SK-N-SH (cell line): ENCODE data around the gene ST7L. TPM values are rescaled to one million over a fixed set of nuclear protein-coding genes. Genes with fewer than 3 reads are reported as not detected.
A peak's percentile ranks its signal among the peaks of the same experiment; 100 is the strongest.

Experiments used
- CTCF ChIA-PET: fragments of 300-600, 350-600 bp; formaldehyde crosslinking; extraction: SDS; loops from one replicate; lab custom pipeline; 2021; lab: Yijun Ruan, JAX
- POLR2A ChIA-PET: fragments of 350-600 bp; sonication (Branson Sonifier 250); formaldehyde crosslinking; extraction: SDS; loops from one replicate; lab custom pipeline; 2020; ENCODE audit warnings: antibody characterized with exemption, inconsistent platforms; lab: Yijun Ruan, JAX
- DNase-seq: peaks from one replicate; pipeline ENCODE4 v3.0.0; 2012
- H2AFZ ChIP-seq: fragments of 200-600 bp; sonication (generic); 2 replicates; pipeline ENCODE4 v1.8.1; 2016; ENCODE audit warnings: antibody characterized with exemption, mild to moderate bottlenecking, low read depth
- H3F3A ChIP-seq: fragments of 200-600 bp; sonication (generic); replicated peaks from 2 replicates; pipeline ENCODE3; 2016; ENCODE audit warnings: antibody characterized with exemption, mild to moderate bottlenecking; ENCODE audit not compliant: insufficient read depth
- H3K27ac ChIP-seq, 2 experiments: fragments of 200-500 bp in 1 of 2; fragments of 200-600 bp in 1 of 2; sonication (Bioruptor generic) in 1 of 2; sonication (generic), shearing (Covaris generic) in 1 of 2; 2 replicates each; pipeline versions ENCODE4 v1.5.1 to v1.6.1; 2014 to 2016; ENCODE audit warnings: low read depth in 2 of 2, inconsistent platforms in 1 of 2, low read length in 1 of 2, mild to moderate bottlenecking in 1 of 2, mixed read lengths in 1 of 2
- H3K27me3 ChIP-seq: fragments of 200-600 bp; sonication (generic), shearing (Covaris generic); 2 replicates; pipeline ENCODE4 v1.6.1; 2016; ENCODE audit warnings: mixed run types; ENCODE audit not compliant: insufficient read depth
- H3K36me3 ChIP-seq, 2 experiments: fragments of 200-500 bp in 1 of 2; fragments of 200-600 bp in 1 of 2; sonication (Bioruptor generic) in 1 of 2; sonication (generic) in 1 of 2; replicated peaks in 1 of 2; 2 replicates each; pipeline versions ENCODE3 to v1.5.1; 2014 to 2016; ENCODE audit warnings: low read length in 1 of 2, mild to moderate bottlenecking in 1 of 2; ENCODE audit not compliant: insufficient read depth in 2 of 2, control insufficient read depth in 1 of 2
- H3K4me1 ChIP-seq, 2 experiments: fragments of 200-500 bp in 1 of 2; fragments of 200-600 bp in 1 of 2; sonication (Bioruptor generic) in 1 of 2; sonication (generic), shearing (Covaris generic) in 1 of 2; 2 replicates each; pipeline versions ENCODE4 v1.5.1 to v1.6.1; 2014 to 2016; ENCODE audit warnings: low read depth in 1 of 2, low read length in 1 of 2, mixed run types in 1 of 2; ENCODE audit not compliant: insufficient read depth in 2 of 2, control insufficient read depth in 1 of 2
- H3K4me2 ChIP-seq: fragments of 200-600 bp; sonication (generic), shearing (Covaris generic); 2 replicates; pipeline ENCODE4 v1.6.1; 2017; ENCODE audit warnings: mixed run types
- H3K4me3 ChIP-seq, 2 experiments: fragments of 200-500 bp in 1 of 2; fragments of 200-600 bp in 1 of 2; sonication (Bioruptor generic) in 1 of 2; sonication (generic), shearing (Covaris generic) in 1 of 2; 2 replicates each; pipeline versions ENCODE4 v1.5.1 to v1.8.1; 2014 to 2016; ENCODE audit warnings: low read depth in 2 of 2, inconsistent platforms in 1 of 2, low read length in 1 of 2, mild to moderate bottlenecking in 1 of 2, mixed read lengths in 1 of 2, moderate library complexity in 1 of 2
- H3K79me2 ChIP-seq: fragments of 200-600 bp; sonication (generic); 2 replicates; pipeline ENCODE4 v1.8.1; 2017; ENCODE audit warnings: mild to moderate bottlenecking; ENCODE audit not compliant: insufficient read depth
- H3K9ac ChIP-seq: fragments of 200-600 bp; sonication (generic); 2 replicates; pipeline ENCODE4 v1.6.1; 2017; ENCODE audit warnings: mixed run types
- H3K9me2 ChIP-seq: fragments of 200-600 bp; sonication (generic); 2 replicates; pipeline ENCODE4 v1.6.1; 2017; ENCODE audit warnings: mixed run types
- H3K9me3 ChIP-seq: fragments of 200-600 bp; sonication (generic); 2 replicates; pipeline ENCODE4 v1.6.1; 2017; ENCODE audit warnings: mixed run types, mild to moderate bottlenecking, moderate library complexity
- H4K20me1 ChIP-seq: fragments of 200-600 bp; sonication (generic); 2 replicates; pipeline ENCODE4 v1.6.1; 2017; ENCODE audit warnings: mild to moderate bottlenecking, mixed run types; ENCODE audit not compliant: insufficient read depth
- ELF1 ChIP-seq: IDR thresholded peaks from 2 replicates; pipeline ENCODE4 v1.4.0; 2012
- EP300 ChIP-seq, 2 experiments: IDR thresholded peaks; 2 replicates each; pipeline versions ENCODE4 v1.4.0 to v1.6.1; 2012; ENCODE audit warnings: borderline replicate concordance in 1 of 2, low read depth in 1 of 2, low read length in 1 of 2
- EZH2phosphoT487 ChIP-seq: fragments of 200-600 bp; sonication (generic); IDR thresholded peaks from 2 replicates; pipeline ENCODE4 v1.6.1; 2017; ENCODE audit warnings: low read depth, mixed run types, mild to moderate bottlenecking, antibody characterized with exemption, moderate library complexity, borderline replicate concordance
- FOSL2 ChIP-seq: IDR thresholded peaks from 2 replicates; pipeline ENCODE4 v1.4.0; 2012; ENCODE audit warnings: low read depth, mild to moderate bottlenecking, moderate library complexity, borderline replicate concordance
- FOXM1 ChIP-seq: IDR thresholded peaks from 2 replicates; pipeline ENCODE4 v1.4.0; 2012; ENCODE audit warnings: low read depth, mild to moderate bottlenecking
- GABPA ChIP-seq: IDR thresholded peaks from 2 replicates; pipeline ENCODE4 v1.4.0; 2012; ENCODE audit warnings: low read depth, mild to moderate bottlenecking
- JUND ChIP-seq: IDR thresholded peaks from 2 replicates; pipeline ENCODE4 v1.4.0; 2012
- MEF2A ChIP-seq: IDR thresholded peaks from 2 replicates; pipeline ENCODE4 v1.4.0; 2012; ENCODE audit warnings: low read depth, borderline replicate concordance
- POLR2AphosphoS5 ChIP-seq: IDR thresholded peaks from 2 replicates; pipeline ENCODE4 v1.6.1; 2012; ENCODE audit warnings: low read depth, low read length
- RXRA ChIP-seq: IDR thresholded peaks from 2 replicates; pipeline ENCODE4 v1.4.0; 2012; ENCODE audit warnings: low read depth, mild to moderate bottlenecking, borderline replicate concordance
- SMC3 ChIP-seq: IDR thresholded peaks from 2 replicates; pipeline ENCODE4 v1.6.1; 2012; ENCODE audit warnings: low read depth, low read length, improper control_type of control experiment
- TCF12 ChIP-seq: IDR thresholded peaks from 2 replicates; pipeline ENCODE4 v1.4.0; 2012
- TEAD4 ChIP-seq: IDR thresholded peaks from 2 replicates; pipeline ENCODE4 v1.4.0; 2012; ENCODE audit warnings: mild to moderate bottlenecking, borderline replicate concordance; ENCODE audit not compliant: insufficient read depth
- YY1 ChIP-seq: IDR thresholded peaks from 2 replicates; pipeline ENCODE4 v1.4.0; 2012; ENCODE audit warnings: low read depth, mild to moderate bottlenecking
- WGBS: methylation state at CpG from one replicate; pipeline ENCODE4 v1.1.6; 2017; ENCODE audit warnings: low lambda C conversion rate; 5-methylcytosine and 5-hydroxymethylcytosine counted together
- polyA plus RNA-seq, 3 experiments: library from polyadenylated mRNA; depleted of rRNA; stranded (reverse); fragments of >200 nt; gene quantifications; 2 replicates each; pipeline ENCODE4 v1.2.3, GENCODE V29; 2012
- TF ChIP-seq, protein P1 (sequence below): IDR thresholded peaks from 2 replicates; pipeline ENCODE4 v1.4.0; 2012; ENCODE audit warnings: low read depth
- TF ChIP-seq, protein P2 (sequence below): IDR thresholded peaks from 2 replicates; pipeline ENCODE4 v1.6.1; 2012; ENCODE audit warnings: mild to moderate bottlenecking, low read depth, low read length, moderate library complexity
- TF ChIP-seq, protein P3 (sequence below): IDR thresholded peaks from 2 replicates; pipeline ENCODE4 v1.4.0; 2012; ENCODE audit warnings: low read depth, borderline replicate concordance
- TF ChIP-seq, protein P4 (sequence below): fragments of 150-350 bp; IDR thresholded peaks from 2 replicates; pipeline ENCODE4 v1.6.1; 2017; ENCODE audit warnings: antibody characterized with exemption, low read length, low read depth, borderline replicate concordance
- TF ChIP-seq, protein P5 (sequence below): IDR thresholded peaks from 2 replicates; pipeline ENCODE4; 2012

The ST7L gene
- polyA plus RNA-seq, 1 of the 3 experiments (the other 2 are of a cell fraction) = 17.9 TPM

DNA sequence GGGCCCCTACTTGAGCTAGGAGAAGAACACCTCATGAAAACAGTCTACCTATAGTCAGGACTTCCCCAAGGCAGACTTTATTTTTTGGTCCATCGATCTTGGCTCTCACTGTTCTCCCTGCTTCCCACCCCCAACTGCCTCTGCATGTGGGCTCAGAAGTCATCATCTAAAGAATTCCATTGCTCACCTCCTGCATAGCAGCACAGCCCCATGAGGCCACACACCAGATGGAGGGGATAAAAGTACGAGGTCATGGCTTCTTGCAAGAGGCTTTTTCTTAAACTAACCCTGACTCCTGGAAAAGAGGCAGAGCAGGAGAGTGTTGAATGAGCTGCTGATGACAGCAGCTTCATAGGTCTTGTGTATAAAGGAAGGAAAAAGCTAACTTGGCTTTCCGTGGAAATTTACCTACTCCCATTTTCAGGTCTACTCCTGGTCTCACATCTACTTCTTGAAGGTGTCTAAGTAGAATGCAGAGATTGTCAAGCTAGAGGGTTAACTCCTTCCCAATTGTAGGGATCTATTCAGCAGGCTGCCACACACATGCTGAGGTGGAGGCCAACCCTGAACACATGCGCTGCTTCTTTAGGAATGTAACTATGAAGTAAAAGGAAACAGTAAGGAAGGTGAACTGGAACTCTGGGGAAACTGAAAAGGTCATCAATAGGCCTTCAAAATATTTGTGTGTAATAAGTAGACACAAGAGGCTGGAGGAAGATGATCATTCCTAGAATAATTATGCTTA, 91.5 kb downstream of the ST7L start:
- H3K79me2 ChIP-seq = no peaks in the 10 kb centered on the region
- CTCF ChIA-PET = interaction anchor here (0.7 to 1.3 kb wide), 2 partner anchors 22 to 189 kb away, joined by 3 read pairs; no protein-coding TSS in a partner anchor
- H3K4me3 ChIP-seq = no peak overlapping the region
- H2AFZ ChIP-seq = no peak overlapping the region
- TF ChIP-seq POLR2AphosphoS5 (no peak), FOSL2 (peak; percentile 24; the same call in 1 of the 2 replicates), FOXM1 (no peak), EZH2phosphoT487 (no peak), EP300 (IDR thresholded peaks at IDR 0.05; ENCODE audit: borderline replicate concordance in 1 of 2, low read depth in 1 of 2, low read length in 1 of 2) (peak in 1 of 2 experiments; percentile 16; a peak in 1 of 4 replicates), ELF1 (no peak), TCF12 (peak; percentile 74), GABPA (0 out of 2 replicates have a peak, but pooled peaks have one; percentile 8), SMC3 (no peak), RXRA (peak; percentile 35; the same call in 1 of the 2 replicates), JUND (peak; percentile 8; the same call in 1 of the 2 replicates), YY1 (no peak), MEF2A (no peak), TEAD4 (0 out of 2 replicates have a peak, but pooled peaks have one; percentile 18)
- TF ChIP-seq, protein P1, sequence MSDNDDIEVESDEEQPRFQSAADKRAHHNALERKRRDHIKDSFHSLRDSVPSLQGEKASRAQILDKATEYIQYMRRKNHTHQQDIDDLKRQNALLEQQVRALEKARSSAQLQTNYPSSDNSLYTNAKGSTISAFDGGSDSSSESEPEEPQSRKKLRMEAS = peak; percentile 49; the same call in 1 of the 2 replicates
- TF ChIP-seq, protein P2, sequence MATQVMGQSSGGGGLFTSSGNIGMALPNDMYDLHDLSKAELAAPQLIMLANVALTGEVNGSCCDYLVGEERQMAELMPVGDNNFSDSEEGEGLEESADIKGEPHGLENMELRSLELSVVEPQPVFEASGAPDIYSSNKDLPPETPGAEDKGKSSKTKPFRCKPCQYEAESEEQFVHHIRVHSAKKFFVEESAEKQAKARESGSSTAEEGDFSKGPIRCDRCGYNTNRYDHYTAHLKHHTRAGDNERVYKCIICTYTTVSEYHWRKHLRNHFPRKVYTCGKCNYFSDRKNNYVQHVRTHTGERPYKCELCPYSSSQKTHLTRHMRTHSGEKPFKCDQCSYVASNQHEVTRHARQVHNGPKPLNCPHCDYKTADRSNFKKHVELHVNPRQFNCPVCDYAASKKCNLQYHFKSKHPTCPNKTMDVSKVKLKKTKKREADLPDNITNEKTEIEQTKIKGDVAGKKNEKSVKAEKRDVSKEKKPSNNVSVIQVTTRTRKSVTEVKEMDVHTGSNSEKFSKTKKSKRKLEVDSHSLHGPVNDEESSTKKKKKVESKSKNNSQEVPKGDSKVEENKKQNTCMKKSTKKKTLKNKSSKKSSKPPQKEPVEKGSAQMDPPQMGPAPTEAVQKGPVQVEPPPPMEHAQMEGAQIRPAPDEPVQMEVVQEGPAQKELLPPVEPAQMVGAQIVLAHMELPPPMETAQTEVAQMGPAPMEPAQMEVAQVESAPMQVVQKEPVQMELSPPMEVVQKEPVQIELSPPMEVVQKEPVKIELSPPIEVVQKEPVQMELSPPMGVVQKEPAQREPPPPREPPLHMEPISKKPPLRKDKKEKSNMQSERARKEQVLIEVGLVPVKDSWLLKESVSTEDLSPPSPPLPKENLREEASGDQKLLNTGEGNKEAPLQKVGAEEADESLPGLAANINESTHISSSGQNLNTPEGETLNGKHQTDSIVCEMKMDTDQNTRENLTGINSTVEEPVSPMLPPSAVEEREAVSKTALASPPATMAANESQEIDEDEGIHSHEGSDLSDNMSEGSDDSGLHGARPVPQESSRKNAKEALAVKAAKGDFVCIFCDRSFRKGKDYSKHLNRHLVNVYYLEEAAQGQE = no peak
- TF ChIP-seq, protein P3, sequence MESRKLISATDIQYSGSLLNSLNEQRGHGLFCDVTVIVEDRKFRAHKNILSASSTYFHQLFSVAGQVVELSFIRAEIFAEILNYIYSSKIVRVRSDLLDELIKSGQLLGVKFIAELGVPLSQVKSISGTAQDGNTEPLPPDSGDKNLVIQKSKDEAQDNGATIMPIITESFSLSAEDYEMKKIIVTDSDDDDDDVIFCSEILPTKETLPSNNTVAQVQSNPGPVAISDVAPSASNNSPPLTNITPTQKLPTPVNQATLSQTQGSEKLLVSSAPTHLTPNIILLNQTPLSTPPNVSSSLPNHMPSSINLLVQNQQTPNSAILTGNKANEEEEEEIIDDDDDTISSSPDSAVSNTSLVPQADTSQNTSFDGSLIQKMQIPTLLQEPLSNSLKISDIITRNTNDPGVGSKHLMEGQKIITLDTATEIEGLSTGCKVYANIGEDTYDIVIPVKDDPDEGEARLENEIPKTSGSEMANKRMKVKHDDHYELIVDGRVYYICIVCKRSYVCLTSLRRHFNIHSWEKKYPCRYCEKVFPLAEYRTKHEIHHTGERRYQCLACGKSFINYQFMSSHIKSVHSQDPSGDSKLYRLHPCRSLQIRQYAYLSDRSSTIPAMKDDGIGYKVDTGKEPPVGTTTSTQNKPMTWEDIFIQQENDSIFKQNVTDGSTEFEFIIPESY = no peak
- TF ChIP-seq, protein P4, sequence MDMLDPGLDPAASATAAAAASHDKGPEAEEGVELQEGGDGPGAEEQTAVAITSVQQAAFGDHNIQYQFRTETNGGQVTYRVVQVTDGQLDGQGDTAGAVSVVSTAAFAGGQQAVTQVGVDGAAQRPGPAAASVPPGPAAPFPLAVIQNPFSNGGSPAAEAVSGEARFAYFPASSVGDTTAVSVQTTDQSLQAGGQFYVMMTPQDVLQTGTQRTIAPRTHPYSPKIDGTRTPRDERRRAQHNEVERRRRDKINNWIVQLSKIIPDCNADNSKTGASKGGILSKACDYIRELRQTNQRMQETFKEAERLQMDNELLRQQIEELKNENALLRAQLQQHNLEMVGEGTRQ = no peak
- TF ChIP-seq, protein P5, sequence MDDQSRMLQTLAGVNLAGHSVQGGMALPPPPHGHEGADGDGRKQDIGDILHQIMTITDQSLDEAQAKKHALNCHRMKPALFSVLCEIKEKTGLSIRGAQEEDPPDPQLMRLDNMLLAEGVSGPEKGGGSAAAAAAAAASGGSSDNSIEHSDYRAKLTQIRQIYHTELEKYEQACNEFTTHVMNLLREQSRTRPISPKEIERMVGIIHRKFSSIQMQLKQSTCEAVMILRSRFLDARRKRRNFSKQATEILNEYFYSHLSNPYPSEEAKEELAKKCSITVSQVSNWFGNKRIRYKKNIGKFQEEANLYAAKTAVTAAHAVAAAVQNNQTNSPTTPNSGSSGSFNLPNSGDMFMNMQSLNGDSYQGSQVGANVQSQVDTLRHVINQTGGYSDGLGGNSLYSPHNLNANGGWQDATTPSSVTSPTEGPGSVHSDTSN = peak; percentile 37; the same call in 1 of the 2 replicates
- H3F3A ChIP-seq = peaks cover 8% of the 10 kb centered on the region
- H3K9me3 ChIP-seq = no peaks in the 10 kb centered on the region
- peaks cover 0 to 60% of the 10 kb centered on the region in 2 experiments; a peak in 3 of 4 replicates for H3K4me1 ChIP-seq
- no peaks in the 10 kb centered on the region for H3K9me2 ChIP-seq
- 0 out of 2 replicates have a peak overlapping the region, but pooled peaks have one; percentile 2 for H3K4me2 ChIP-seq
- peak overlapping the region in 1 of 2 experiments; percentile 31; a peak in 2 of 4 replicates for H3K27ac ChIP-seq
- POLR2A ChIA-PET = no interaction called here
- H3K27me3 ChIP-seq = no peaks in the 10 kb centered on the region
- H4K20me1 ChIP-seq = no peaks in the 10 kb centered on the region
- DNase-seq = no peak
- 84% methylated on average over 4 of the region's 4 CpGs for WGBS
- H3K36me3 ChIP-seq = peaks cover 5 to 18% of the 10 kb centered on the region in 2 experiments
- H3K9ac ChIP-seq = 0 out of 2 replicates have a peak overlapping the region, but pooled peaks have one; percentile 26
